ENCODE data around the gene BRSK1. TPM values are rescaled to one million over a fixed set of nuclear protein-coding genes. Genes with fewer than 3 reads are reported as not detected.

BRSK1 gene
- total RNA-seq, 4 donors from 2014 or later: 0.73 to 1.1 TPM; not detected in 2

- TF ChIP-seq CTCF (IDR thresholded peaks at IDR 0.05): no peak
- TF ChIP-seq POLR2A (IDR thresholded peaks at IDR 0.05): no peak
- no peak overlapping the region for H3K4me3 ChIP-seq
- no peak for DNase-seq
- intact Hi-C loops (cut with DNase I): loop anchor here (10.0 kb wide), 1 partner anchor 68 kb away; the partner anchor contains the start of genes IL11 and TMEM190
- 42 to 69% methylated on average over 2 to 3 of the region's 3 CpGs for WGBS, 2 donors
- H3K27me3 ChIP-seq: no peaks in the 10 kb centered on the region
- no peaks in the 10 kb centered on the region for H3K9me3 ChIP-seq
- peaks cover 0 to 8% (median 0%) of the 10 kb centered on the region in 3 donors for H3K36me3 ChIP-seq
- H3K27ac ChIP-seq: no peak overlapping the region
- H3K4me1 ChIP-seq: peaks cover 5 to 6% (median 5%) of the 10 kb centered on the region in 3 donors
Observed at GRCh38 chr19:55306712-55307111, 22.9 kb downstream of the BRSK1 start.

DNA sequence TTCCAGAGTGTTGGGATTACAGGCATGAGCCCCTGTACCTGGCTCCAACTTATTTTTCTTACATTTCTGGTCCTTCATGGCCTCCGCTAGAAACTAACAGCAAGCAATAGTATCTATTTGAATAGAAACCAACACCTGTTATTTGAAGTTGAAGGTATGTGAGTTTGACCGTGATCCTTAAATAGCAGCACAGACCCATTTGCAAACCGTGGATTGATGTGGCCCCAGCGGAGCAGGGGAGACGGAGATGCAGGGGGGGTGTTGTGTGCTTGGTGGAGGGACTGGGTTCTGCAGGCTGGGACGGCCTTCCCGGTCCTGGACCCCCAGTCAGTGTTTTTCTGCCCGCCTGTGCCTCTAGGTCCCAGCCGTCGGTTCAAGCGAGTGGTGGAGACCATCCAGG lies 24.5 kb downstream of the BRSK1 start:
- 83 to 87% methylated on average over 9 to 10 of the region's 11 CpGs for WGBS, 2 donors
- Histone ChIP-seq H3K9me3 (no peaks in the 10 kb centered on the region), H3K4me3 (no peak overlapping the region), H3K36me3 (peaks cover 0 to 8% (median 0%) of the 10 kb centered on the region in 3 donors), H3K27ac (no peak overlapping the region), H3K27me3 (no peaks in the 10 kb centered on the region), H3K4me1 (no peaks in the 10 kb centered on the region)
- TF ChIP-seq CTCF (IDR thresholded peaks at IDR 0.05) (no peak), POLR2A (IDR thresholded peaks at IDR 0.05) (no peak)
- intact Hi-C loops (cut with DNase I): loop anchor here (10.0 kb wide), 1 partner anchor 67 kb away; the partner anchor contains the start of genes IL11 and TMEM190
- DNase-seq: no peak

- Histone ChIP-seq H3K4me1 (no peaks in the 10 kb centered on the region), H3K4me3 (no peak overlapping the region), H3K9me3 (no peaks in the 10 kb centered on the region), H3K27me3 (no peaks in the 10 kb centered on the region), H3K36me3 (peaks cover 0 to 8% (median 0%) of the 10 kb centered on the region in 3 donors), H3K27ac (no peak overlapping the region)
- TF ChIP-seq POLR2A (IDR thresholded peaks at IDR 0.05): no peak
- no peak for TF ChIP-seq CTCF (IDR thresholded peaks at IDR 0.05)
- 80 to 90% methylated on average over 4 of the region's 5 CpGs for WGBS, 2 donors
- DNase-seq: no peak
- intact Hi-C loops (cut with DNase I): loop anchor here (10.0 kb wide), 1 partner anchor 65 kb away; the partner anchor contains the start of genes IL11 and TMEM190
Observed at GRCh38 chr19:55309448-55309847, 25.7 kb downstream of the BRSK1 start.

- DNase-seq: no peak
- intact Hi-C loops (cut with DNase I): no loop called here
- no peaks in the 10 kb centered on the region for H3K27me3 ChIP-seq
- TF ChIP-seq POLR2A (IDR thresholded peaks at IDR 0.05) (no peak), CTCF (IDR thresholded peaks at IDR 0.05) (no peak)
- H3K27ac ChIP-seq: no peak overlapping the region
- no peaks in the 10 kb centered on the region for H3K9me3 ChIP-seq
- H3K36me3 ChIP-seq: peaks cover 0 to 8% (median 0%) of the 10 kb centered on the region in 3 donors
- H3K4me1 ChIP-seq: no peaks in the 10 kb centered on the region
- no peak overlapping the region for H3K4me3 ChIP-seq
- WGBS, 2 donors: 67 to 100% methylated on average over 1 of the region's 7 CpGs
Observed at GRCh38 chr19:55310498-55310897, 26.7 kb downstream of the BRSK1 start.

DNA sequence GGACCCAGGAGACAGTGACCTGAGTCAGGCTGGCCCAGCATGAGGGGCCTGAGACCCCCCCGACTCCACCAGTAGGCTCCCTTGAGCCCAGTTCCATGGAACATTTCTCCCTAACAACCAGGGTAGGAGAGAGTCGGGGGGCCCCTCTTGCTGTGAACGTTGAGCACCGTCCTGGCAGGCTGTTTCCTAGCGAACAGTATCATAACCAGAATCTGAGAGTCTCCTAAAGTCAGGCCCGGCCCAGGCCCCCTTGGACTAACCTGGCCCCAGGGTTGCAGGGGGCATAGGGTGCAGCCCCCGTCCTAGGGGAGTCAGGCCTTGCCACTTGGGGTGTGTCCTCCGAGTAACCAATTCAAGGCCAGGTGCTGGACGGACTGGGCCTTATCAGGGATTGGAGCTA lies 27.6 kb downstream of the BRSK1 start:
- 100% methylated on average over 1 of the region's 9 CpGs; no CpG with 5 or more reads in 1 of the 2 donors for WGBS, 2 donors
- no peak for DNase-seq

More for the DNA sequence above, 27.6 kb downstream of the BRSK1 start:
- peaks cover 0 to 2% (median 0%) of the 10 kb centered on the region in 3 donors for H3K36me3 ChIP-seq
- no peaks in the 10 kb centered on the region for H3K27me3 ChIP-seq
- no peak overlapping the region for H3K27ac ChIP-seq
- H3K4me1 ChIP-seq: no peaks in the 10 kb centered on the region
- TF ChIP-seq POLR2A (IDR thresholded peaks at IDR 0.05) (no peak), CTCF (IDR thresholded peaks at IDR 0.05) (no peak)
- H3K9me3 ChIP-seq: no peaks in the 10 kb centered on the region
- no peak overlapping the region for H3K4me3 ChIP-seq
- intact Hi-C loops (cut with DNase I): no loop called here
